Mesothelial cell of epicardium (in vitro differentiated cells): Measurements from ENCODE around the gene ADAM15. TPM values are rescaled to one million over a fixed set of nuclear protein-coding genes. Genes with fewer than 3 reads are reported as not detected.

Source experiments
- DNase-seq, 2 experiments: peaks; one replicate each; pipeline ENCODE4 v3.0.0; 2021; ENCODE audit warnings: low spot score in 2 of 2; ENCODE audit not compliant: unreplicated experiment in 2 of 2
- H3K27ac Mint-ChIP-seq: 2 replicates; pipeline ENCODE4 v1.8.0; 2021; ENCODE audit warnings: mixed read lengths
- H3K27me3 Mint-ChIP-seq: 2 replicates; pipeline ENCODE4 v1.8.0; 2021; ENCODE audit warnings: low read depth, mixed read lengths
- H3K36me3 Mint-ChIP-seq: 2 replicates; pipeline ENCODE4 v1.8.0; 2021; ENCODE audit warnings: mixed read lengths
- H3K4me1 Mint-ChIP-seq: 2 replicates; pipeline ENCODE4 v1.8.0; 2021; ENCODE audit warnings: mixed read lengths
- H3K4me3 Mint-ChIP-seq: 2 replicates; pipeline ENCODE4 v1.8.0; 2021; ENCODE audit warnings: mild to moderate bottlenecking, moderate library complexity, mixed read lengths
- H3K9me3 Mint-ChIP-seq: 2 replicates; pipeline ENCODE4 v1.8.0; 2021; ENCODE audit warnings: mixed read lengths
- total RNA-seq: library from RNA; stranded (reverse); gene quantifications from 3 replicates; pipeline ENCODE4 v1.2.1, GENCODE V29; 2021
- TF ChIP-seq, protein P1 (sequence below): fragments of 200-600 bp; sonication (generic); IDR thresholded peaks from one replicate; pipeline ENCODE4 v1.5.0; 2021; ENCODE audit warnings: antibody characterized with exemption; ENCODE audit not compliant: unreplicated experiment

ADAM15 gene
- total RNA-seq, 1 donor from 2014 or later: 36.1 TPM

- Mint-ChIP-seq H3K4me1 (no peaks in the 10 kb centered on the region), H3K27me3 (no peaks in the 10 kb centered on the region), H3K9me3 (no peaks in the 10 kb centered on the region), H3K4me3 (no peak overlapping the region), H3K36me3 (no peaks in the 10 kb centered on the region), H3K27ac (no peak overlapping the region)
- TF ChIP-seq, protein P1, sequence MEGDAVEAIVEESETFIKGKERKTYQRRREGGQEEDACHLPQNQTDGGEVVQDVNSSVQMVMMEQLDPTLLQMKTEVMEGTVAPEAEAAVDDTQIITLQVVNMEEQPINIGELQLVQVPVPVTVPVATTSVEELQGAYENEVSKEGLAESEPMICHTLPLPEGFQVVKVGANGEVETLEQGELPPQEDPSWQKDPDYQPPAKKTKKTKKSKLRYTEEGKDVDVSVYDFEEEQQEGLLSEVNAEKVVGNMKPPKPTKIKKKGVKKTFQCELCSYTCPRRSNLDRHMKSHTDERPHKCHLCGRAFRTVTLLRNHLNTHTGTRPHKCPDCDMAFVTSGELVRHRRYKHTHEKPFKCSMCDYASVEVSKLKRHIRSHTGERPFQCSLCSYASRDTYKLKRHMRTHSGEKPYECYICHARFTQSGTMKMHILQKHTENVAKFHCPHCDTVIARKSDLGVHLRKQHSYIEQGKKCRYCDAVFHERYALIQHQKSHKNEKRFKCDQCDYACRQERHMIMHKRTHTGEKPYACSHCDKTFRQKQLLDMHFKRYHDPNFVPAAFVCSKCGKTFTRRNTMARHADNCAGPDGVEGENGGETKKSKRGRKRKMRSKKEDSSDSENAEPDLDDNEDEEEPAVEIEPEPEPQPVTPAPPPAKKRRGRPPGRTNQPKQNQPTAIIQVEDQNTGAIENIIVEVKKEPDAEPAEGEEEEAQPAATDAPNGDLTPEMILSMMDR: no peak
- no peak for DNase-seq
Observed at GRCh38 chr1:155032886-155033285, 18.2 kb upstream of the ADAM15 start.

DNA sequence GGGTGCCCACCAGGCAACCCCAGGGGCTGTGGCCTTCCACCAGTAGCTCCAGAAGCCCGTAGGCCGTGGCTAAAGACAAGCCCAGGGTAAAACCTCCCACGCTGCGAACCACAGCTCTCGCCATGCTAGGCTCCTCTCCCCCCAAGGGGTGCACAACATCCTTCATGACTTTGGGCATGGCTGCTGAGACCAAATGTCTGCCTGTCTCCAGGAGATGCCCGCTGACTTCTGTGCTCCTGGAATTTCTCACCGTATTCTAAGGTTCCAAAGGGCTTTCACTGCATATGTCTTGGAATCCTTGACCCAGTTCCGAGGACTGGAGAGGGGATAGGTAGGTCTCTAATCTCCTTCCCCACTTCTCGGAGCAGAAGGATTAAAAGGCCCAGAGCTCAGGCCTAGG, 17.6 kb upstream of the ADAM15 start, which contains the start of the genes DCST1 and DCST2:
Gene DCST1, plus strand, starts transcription at position 301 of the 400 bp plus-strand sequence. CDS start 213 bp downstream, outside the sequence.
Gene DCST2, minus strand, starts transcription at position 258 of the 400 bp plus-strand sequence. Its CDS starts 80 bp downstream, at position 178.
- H3K4me1 Mint-ChIP-seq: no peaks in the 10 kb centered on the region
- TF ChIP-seq, protein P1: no peak
- DNase-seq: no peak
- no peaks in the 10 kb centered on the region for H3K27me3 Mint-ChIP-seq
- no peak within 1 kb of the TSS for H3K27ac Mint-ChIP-seq
- no peaks in the 10 kb centered on the region for H3K36me3 Mint-ChIP-seq
- H3K4me3 Mint-ChIP-seq: no peak within 1 kb of the TSS
- no peaks in the 10 kb centered on the region for H3K9me3 Mint-ChIP-seq

GRCh38 chr1:155034318-155035208, 16.6 kb upstream of the ADAM15 start:
- H3K9me3 Mint-ChIP-seq: no peaks in the 10 kb centered on the region
- no peak overlapping the region for H3K27ac Mint-ChIP-seq
- H3K4me1 Mint-ChIP-seq: no peaks in the 10 kb centered on the region
- H3K27me3 Mint-ChIP-seq: no peaks in the 10 kb centered on the region
- no peak overlapping the region for H3K4me3 Mint-ChIP-seq
- H3K36me3 Mint-ChIP-seq: no peaks in the 10 kb centered on the region
- TF ChIP-seq, protein P1: no peak
- no peak for DNase-seq

- H3K27me3 Mint-ChIP-seq: no peaks in the 10 kb centered on the region
- no peaks in the 10 kb centered on the region for H3K9me3 Mint-ChIP-seq
- no peak overlapping the region for H3K4me3 Mint-ChIP-seq
- TF ChIP-seq, protein P1: no peak
- no peaks in the 10 kb centered on the region for H3K4me1 Mint-ChIP-seq
- H3K27ac Mint-ChIP-seq: no peak overlapping the region
- DNase-seq: no peak
- H3K36me3 Mint-ChIP-seq: no peaks in the 10 kb centered on the region
Observed at GRCh38 chr1:155035936-155036335, 15.2 kb upstream of the ADAM15 start.

- no peaks in the 10 kb centered on the region for H3K36me3 Mint-ChIP-seq
- H3K4me1 Mint-ChIP-seq: no peaks in the 10 kb centered on the region
- no peak for DNase-seq
- H3K27me3 Mint-ChIP-seq: no peaks in the 10 kb centered on the region
- no peaks in the 10 kb centered on the region for H3K9me3 Mint-ChIP-seq
- TF ChIP-seq, protein P1: no peak
- no peak overlapping the region for H3K4me3 Mint-ChIP-seq
- no peak overlapping the region for H3K27ac Mint-ChIP-seq
Observed at GRCh38 chr1:155037043-155037442, 14.1 kb upstream of the ADAM15 start.
